Measurements from ENCODE around the gene KIF7.

The KIF7 gene, protein sequence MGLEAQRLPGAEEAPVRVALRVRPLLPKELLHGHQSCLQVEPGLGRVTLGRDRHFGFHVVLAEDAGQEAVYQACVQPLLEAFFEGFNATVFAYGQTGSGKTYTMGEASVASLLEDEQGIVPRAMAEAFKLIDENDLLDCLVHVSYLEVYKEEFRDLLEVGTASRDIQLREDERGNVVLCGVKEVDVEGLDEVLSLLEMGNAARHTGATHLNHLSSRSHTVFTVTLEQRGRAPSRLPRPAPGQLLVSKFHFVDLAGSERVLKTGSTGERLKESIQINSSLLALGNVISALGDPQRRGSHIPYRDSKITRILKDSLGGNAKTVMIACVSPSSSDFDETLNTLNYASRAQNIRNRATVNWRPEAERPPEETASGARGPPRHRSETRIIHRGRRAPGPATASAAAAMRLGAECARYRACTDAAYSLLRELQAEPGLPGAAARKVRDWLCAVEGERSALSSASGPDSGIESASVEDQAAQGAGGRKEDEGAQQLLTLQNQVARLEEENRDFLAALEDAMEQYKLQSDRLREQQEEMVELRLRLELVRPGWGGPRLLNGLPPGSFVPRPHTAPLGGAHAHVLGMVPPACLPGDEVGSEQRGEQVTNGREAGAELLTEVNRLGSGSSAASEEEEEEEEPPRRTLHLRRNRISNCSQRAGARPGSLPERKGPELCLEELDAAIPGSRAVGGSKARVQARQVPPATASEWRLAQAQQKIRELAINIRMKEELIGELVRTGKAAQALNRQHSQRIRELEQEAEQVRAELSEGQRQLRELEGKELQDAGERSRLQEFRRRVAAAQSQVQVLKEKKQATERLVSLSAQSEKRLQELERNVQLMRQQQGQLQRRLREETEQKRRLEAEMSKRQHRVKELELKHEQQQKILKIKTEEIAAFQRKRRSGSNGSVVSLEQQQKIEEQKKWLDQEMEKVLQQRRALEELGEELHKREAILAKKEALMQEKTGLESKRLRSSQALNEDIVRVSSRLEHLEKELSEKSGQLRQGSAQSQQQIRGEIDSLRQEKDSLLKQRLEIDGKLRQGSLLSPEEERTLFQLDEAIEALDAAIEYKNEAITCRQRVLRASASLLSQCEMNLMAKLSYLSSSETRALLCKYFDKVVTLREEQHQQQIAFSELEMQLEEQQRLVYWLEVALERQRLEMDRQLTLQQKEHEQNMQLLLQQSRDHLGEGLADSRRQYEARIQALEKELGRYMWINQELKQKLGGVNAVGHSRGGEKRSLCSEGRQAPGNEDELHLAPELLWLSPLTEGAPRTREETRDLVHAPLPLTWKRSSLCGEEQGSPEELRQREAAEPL (N-terminal part only)

GRCh38 chr15:89654847-89655805, at the start of gene KIF7:
TSS of gene KIF7 (minus strand) at chr15:89655467. CDS start at chr15:89652930, 2,537 bp downstream.
- TF ChIP-seq GATA3 (IDR thresholded peaks at IDR 0.05; ENCODE audit: low read depth, low read length) = no peak

- TF ChIP-seq GATA2 (IDR thresholded peaks at IDR 0.05; ENCODE audit: low read depth, low read length) (no peak), GATA3 (IDR thresholded peaks at IDR 0.05; ENCODE audit: low read depth, low read length) (no peak)
These were observed 49.1 kb upstream of the KIF7 start for GRCh38 chr15:89704411-89704810.

GRCh38 chr15:89695198-89695597, 39.9 kb upstream of the KIF7 start:
- TF ChIP-seq GATA2 (IDR thresholded peaks at IDR 0.05; ENCODE audit: low read depth, low read length) = no peak
- TF ChIP-seq GATA3 (IDR thresholded peaks at IDR 0.05; ENCODE audit: low read depth, low read length) = no peak

DNA sequence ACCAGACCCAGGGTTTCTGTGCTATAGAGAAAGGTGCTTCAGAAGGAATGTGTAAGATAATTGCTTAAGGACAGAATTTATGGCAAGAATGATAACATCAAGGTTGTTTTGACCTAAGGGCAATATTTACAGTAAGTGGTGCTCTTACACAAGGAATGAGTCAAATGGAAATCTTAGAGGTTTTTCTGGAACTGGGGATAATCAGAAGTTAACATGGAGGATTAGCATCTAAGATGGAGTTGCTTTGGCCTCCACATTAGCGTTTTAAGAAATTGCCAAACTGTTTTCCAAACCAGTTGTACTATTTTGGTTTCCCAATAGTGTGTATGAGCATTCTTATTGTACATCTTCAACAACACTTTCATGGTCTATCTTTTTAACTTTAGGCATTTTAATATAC, 38.4 kb upstream of the KIF7 start:
- TF ChIP-seq GATA3 (IDR thresholded peaks at IDR 0.05; ENCODE audit: low read depth, low read length) = no peak
- TF ChIP-seq GATA2 (IDR thresholded peaks at IDR 0.05; ENCODE audit: low read depth, low read length) = no peak

DNA sequence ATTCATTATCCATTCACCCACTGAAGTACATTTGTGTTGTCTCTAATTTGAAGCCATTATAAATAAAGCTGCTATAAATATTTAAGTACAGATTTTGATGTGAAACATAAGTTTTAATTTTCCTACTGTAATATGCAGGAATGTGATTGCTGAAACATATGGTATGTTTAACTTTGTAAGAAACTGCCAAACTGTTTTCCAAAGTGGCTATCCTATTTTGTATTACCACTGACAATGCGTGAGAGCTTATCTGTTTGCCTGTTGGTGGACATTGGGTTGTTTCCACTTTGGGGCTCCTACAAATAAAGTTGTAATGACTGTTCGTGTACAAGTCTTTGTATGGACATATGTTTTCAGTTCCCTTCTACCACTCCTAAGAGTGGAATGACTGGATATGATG, 37.8 kb upstream of the KIF7 start:
- TF ChIP-seq GATA2 (IDR thresholded peaks at IDR 0.05; ENCODE audit: low read depth, low read length) = no peak
- TF ChIP-seq GATA3 (IDR thresholded peaks at IDR 0.05; ENCODE audit: low read depth, low read length) = no peak

GRCh38 chr15:89690276-89691218, 35.3 kb upstream of the KIF7 start, which contains the start of the genes PEX11A and WDR93:
TSS of gene PEX11A (minus strand) at chr15:89690754. CDS start at chr15:89690632, 122 bp downstream.
TSS of gene WDR93 (plus strand) at chr15:89690811. CDS start at chr15:89701747, 10,936 bp downstream.
- TF ChIP-seq GATA2 (IDR thresholded peaks at IDR 0.05; ENCODE audit: low read depth, low read length) = no peak; the same call in 1 of the 2 replicates
- no peak for TF ChIP-seq GATA3 (IDR thresholded peaks at IDR 0.05; ENCODE audit: low read depth, low read length)

DNA sequence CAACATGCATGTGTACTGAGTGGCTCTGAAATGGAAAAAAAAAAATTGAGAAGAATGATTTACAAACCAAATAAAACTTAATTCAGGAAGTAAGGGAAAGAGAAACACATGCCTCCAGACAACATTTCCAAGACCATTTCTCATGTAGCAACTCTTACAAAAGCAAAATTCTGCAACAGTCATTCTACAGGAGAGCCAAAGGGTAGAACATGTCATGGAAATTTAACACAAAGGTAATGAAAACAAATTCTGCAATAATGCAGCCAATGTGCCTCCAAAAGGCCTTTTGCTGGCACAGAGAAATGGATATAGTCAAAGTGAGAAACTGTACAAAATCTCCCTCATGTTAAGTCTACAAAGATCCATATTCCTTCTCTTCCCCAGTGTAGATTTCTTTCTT, 31.3 kb upstream of the KIF7 start:
- no peak for TF ChIP-seq GATA2 (IDR thresholded peaks at IDR 0.05; ENCODE audit: low read depth, low read length)
- no peak for TF ChIP-seq GATA3 (IDR thresholded peaks at IDR 0.05; ENCODE audit: low read depth, low read length)

DNA sequence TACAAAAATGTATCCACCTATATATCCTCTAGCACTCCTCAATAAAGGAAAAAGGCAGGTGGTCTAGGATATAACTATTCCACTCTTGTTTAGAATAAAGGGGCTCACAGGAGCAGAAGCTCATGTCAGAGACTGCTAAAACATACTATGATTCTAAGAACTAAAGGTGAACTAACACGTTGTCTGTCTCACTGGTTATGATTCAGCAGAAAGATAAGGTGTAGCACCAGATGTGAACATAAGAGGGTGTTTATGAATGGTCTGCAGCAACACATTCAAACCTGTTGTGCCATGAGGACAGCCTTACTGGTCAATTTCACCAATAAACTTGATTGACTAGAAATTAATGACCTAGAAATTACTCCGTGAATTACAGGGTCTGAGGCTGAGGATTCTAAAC, 30.7 kb upstream of the KIF7 start:
- TF ChIP-seq GATA3 (IDR thresholded peaks at IDR 0.05; ENCODE audit: low read depth, low read length) = no peak
- no peak for TF ChIP-seq GATA2 (IDR thresholded peaks at IDR 0.05; ENCODE audit: low read depth, low read length)

DNA sequence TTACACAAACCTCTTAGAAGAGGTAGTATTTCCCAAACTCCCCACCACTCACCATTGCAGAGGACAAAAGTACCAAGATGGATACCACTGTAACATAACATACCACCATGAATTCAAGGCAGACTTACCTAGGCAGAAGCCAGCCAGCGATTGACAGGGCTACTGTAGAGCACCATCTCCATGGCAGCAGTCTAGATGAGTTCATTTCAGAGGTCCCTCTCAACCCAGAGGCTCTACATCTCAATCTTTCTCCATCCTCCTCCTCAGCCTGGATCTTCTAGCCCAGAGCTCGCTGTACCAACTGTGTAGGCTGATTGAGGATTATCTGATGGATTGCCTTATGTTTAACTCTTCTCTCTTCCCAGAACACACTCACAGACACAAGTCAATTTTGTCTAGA, 25.9 kb upstream of the KIF7 start:
- TF ChIP-seq GATA3 (IDR thresholded peaks at IDR 0.05; ENCODE audit: low read depth, low read length) = no peak
- no peak for TF ChIP-seq GATA2 (IDR thresholded peaks at IDR 0.05; ENCODE audit: low read depth, low read length)

- TF ChIP-seq GATA3 (IDR thresholded peaks at IDR 0.05; ENCODE audit: low read depth, low read length) (no peak), GATA2 (IDR thresholded peaks at IDR 0.05; ENCODE audit: low read depth, low read length) (no peak)
These were observed 25.1 kb upstream of the KIF7 start for GRCh38 chr15:89680282-89680873.

GRCh38 chr15:89679212-89679611, 23.9 kb upstream of the KIF7 start, which contains the start of gene PLIN1:
TSS of gene PLIN1 (minus strand) at chr15:89679367. CDS start at chr15:89677489, 1,878 bp downstream.
- TF ChIP-seq GATA2 (IDR thresholded peaks at IDR 0.05; ENCODE audit: low read depth, low read length) (no peak), GATA3 (IDR thresholded peaks at IDR 0.05; ENCODE audit: low read depth, low read length) (no peak)

All from SH-SY5Y (cell line).